Prostate gland (tissue), 2 donors: Measurements from ENCODE around the gene ZNF148. TPM values are rescaled to one million over a fixed set of nuclear protein-coding genes. Genes with fewer than 3 reads are reported as not detected.

Experiments used
- DNase-seq: peaks from one replicate; pipeline ENCODE4 v3.0.0-alpha.2; 2019; ENCODE audit warnings: low spot score
- H3K27ac ChIP-seq, 2 donors: fragments of 200-600 bp; sonication (generic); 2 replicates each; pipeline ENCODE4 v1.5.1; 2017 to 2019
- H3K27me3 ChIP-seq: fragments of 200-600 bp; sonication (generic); replicated peaks from 2 replicates; pipeline ENCODE4 v1.5.1; 2019; ENCODE audit not compliant: insufficient read depth
- H3K36me3 ChIP-seq, 2 donors: fragments of 200-600 bp; sonication (generic); 1 replicate in 1 of 2; 2 replicates in 1 of 2; pipeline versions ENCODE4 v1.5.1 to v1.8.1; 2017 to 2019
- H3K4me1 ChIP-seq: fragments of 200-600 bp; sonication (generic); replicated peaks from 2 replicates; pipeline ENCODE4 v1.5.1; 2019
- H3K4me3 ChIP-seq, 2 donors: fragments of 200-600 bp; sonication (generic); 2 replicates each; pipeline ENCODE4 v1.5.1; 2017 to 2019
- H3K9me3 ChIP-seq: fragments of 200-600 bp; sonication (generic); 2 replicates; pipeline ENCODE4 v1.5.1; 2017
- CTCF ChIP-seq, 4 experiments: fragments of 200-600 bp in 2 of 4; fragments of 450-650 bp in 2 of 4; sonication (generic) in 2 of 4; IDR thresholded peaks; 1 replicate in 3 of 4; 2 replicates in 1 of 4; pipeline ENCODE4 v1.5.1; 2016 to 2019; ENCODE audit warnings: antibody characterized with exemption in 4 of 4, mild to moderate bottlenecking in 2 of 4, moderate library complexity in 2 of 4
- POLR2A ChIP-seq: fragments of 450-650 bp; IDR thresholded peaks from one replicate; pipeline ENCODE4 v1.6.1; 2016; ENCODE audit warnings: antibody characterized with exemption, mild to moderate bottlenecking
- POLR2AphosphoS5 ChIP-seq: sonication (generic); formaldehyde crosslinking; IDR thresholded peaks from one replicate; pipeline ENCODE4 v1.6.1; 2017; ENCODE audit warnings: antibody characterized with exemption
- WGBS: methylation state at CpG from one replicate; pipeline ENCODE4 v1.1.5; 2018; 5-methylcytosine and 5-hydroxymethylcytosine counted together
- intact Hi-C: fragments of 100-400 bp; cut with DNase I; formaldehyde crosslinking; loops from one replicate; pipeline ENCODE4 v1.14.2; 2022
- total RNA-seq, 2 donors: library from RNA; depleted of rRNA; stranded (reverse); fragments of >200 nt; gene quantifications; one replicate each; pipeline ENCODE4 v1.1.0, GENCODE V29; 2016

ZNF148 gene
- total RNA-seq, 2 donors from 2014 or later = 26.9 to 28.5 TPM

GRCh38 chr3:125313060-125313635 lies 62.0 kb downstream of the ZNF148 start:
- H3K27ac ChIP-seq = no peak overlapping the region
- intact Hi-C loops = no loop called here
- H3K9me3 ChIP-seq = no peaks in the 10 kb centered on the region
- no peak for DNase-seq
- no peak overlapping the region for H3K4me3 ChIP-seq
- no peaks in the 10 kb centered on the region for H3K27me3 ChIP-seq
- TF ChIP-seq POLR2AphosphoS5 = no peak
- TF ChIP-seq POLR2A = no peak
- no peak for TF ChIP-seq CTCF (IDR thresholded peaks at IDR 0.05)
- no peaks in the 10 kb centered on the region for H3K36me3 ChIP-seq
- no peaks in the 10 kb centered on the region for H3K4me1 ChIP-seq
- WGBS = 94% methylated on average over 6 of the region's 6 CpGs

- Histone ChIP-seq H3K4me3 (no peak overlapping the region), H3K27ac (no peak overlapping the region), H3K4me1 (no peaks in the 10 kb centered on the region), H3K36me3 (no peaks in the 10 kb centered on the region), H3K27me3 (no peaks in the 10 kb centered on the region), H3K9me3 (no peaks in the 10 kb centered on the region)
- 79% methylated on average over 5 of the region's 5 CpGs for WGBS
- TF ChIP-seq POLR2A = no peak
- TF ChIP-seq POLR2AphosphoS5 = no peak
- TF ChIP-seq CTCF (IDR thresholded peaks at IDR 0.05) = no peak
- DNase-seq = no peak
- intact Hi-C loops = no loop called here
These were observed 64.5 kb downstream of the ZNF148 start for GRCh38 chr3:125310623-125311081.

GRCh38 chr3:125309476-125309875 lies 65.6 kb downstream of the ZNF148 start:
- no peak for TF ChIP-seq POLR2A
- no peak for TF ChIP-seq POLR2AphosphoS5
- TF ChIP-seq CTCF (IDR thresholded peaks at IDR 0.05) = no peak
- Histone ChIP-seq H3K27ac (no peak overlapping the region), H3K4me1 (no peaks in the 10 kb centered on the region), H3K36me3 (no peaks in the 10 kb centered on the region), H3K27me3 (no peaks in the 10 kb centered on the region), H3K9me3 (no peaks in the 10 kb centered on the region), H3K4me3 (no peak overlapping the region)
- DNase-seq = no peak
- intact Hi-C loops = no loop called here
- WGBS = 94% methylated on average over 9 of the region's 9 CpGs

GRCh38 chr3:125306620-125307019 lies 68.5 kb downstream of the ZNF148 start:
- no peaks in the 10 kb centered on the region for H3K27me3 ChIP-seq
- H3K36me3 ChIP-seq = no peaks in the 10 kb centered on the region
- TF ChIP-seq POLR2AphosphoS5 (no peak), CTCF (IDR thresholded peaks at IDR 0.05) (no peak), POLR2A (no peak)
- H3K9me3 ChIP-seq = no peaks in the 10 kb centered on the region
- no peaks in the 10 kb centered on the region for H3K4me1 ChIP-seq
- intact Hi-C loops = no loop called here
- H3K27ac ChIP-seq = no peak overlapping the region
- H3K4me3 ChIP-seq = no peak overlapping the region
- DNase-seq = no peak

- intact Hi-C loops = no loop called here
These were observed 72.2 kb downstream of the ZNF148 start for GRCh38 chr3:125302932-125303331.

More at GRCh38 chr3:125302932-125303331, 72.2 kb downstream of the ZNF148 start:
- no peak for TF ChIP-seq CTCF (IDR thresholded peaks at IDR 0.05)
- TF ChIP-seq POLR2A = no peak
- no peak for TF ChIP-seq POLR2AphosphoS5
- Histone ChIP-seq H3K27ac (no peak overlapping the region), H3K36me3 (no peaks in the 10 kb centered on the region), H3K27me3 (no peaks in the 10 kb centered on the region), H3K4me1 (no peaks in the 10 kb centered on the region), H3K9me3 (no peaks in the 10 kb centered on the region), H3K4me3 (no peak overlapping the region)
- no peak for DNase-seq
- WGBS = 93% methylated on average over 3 of the region's 3 CpGs
